ENCODE data around the gene NTN5. TPM values are rescaled to one million over a fixed set of nuclear protein-coding genes. Genes with fewer than 3 reads are reported as not detected.

The NTN5 gene
- total and polyA plus RNA-seq, 9 of the 15 experiments (the other 6 are each of a cell fraction or from before 2014, with no cell fraction given): not detected

DNA sequence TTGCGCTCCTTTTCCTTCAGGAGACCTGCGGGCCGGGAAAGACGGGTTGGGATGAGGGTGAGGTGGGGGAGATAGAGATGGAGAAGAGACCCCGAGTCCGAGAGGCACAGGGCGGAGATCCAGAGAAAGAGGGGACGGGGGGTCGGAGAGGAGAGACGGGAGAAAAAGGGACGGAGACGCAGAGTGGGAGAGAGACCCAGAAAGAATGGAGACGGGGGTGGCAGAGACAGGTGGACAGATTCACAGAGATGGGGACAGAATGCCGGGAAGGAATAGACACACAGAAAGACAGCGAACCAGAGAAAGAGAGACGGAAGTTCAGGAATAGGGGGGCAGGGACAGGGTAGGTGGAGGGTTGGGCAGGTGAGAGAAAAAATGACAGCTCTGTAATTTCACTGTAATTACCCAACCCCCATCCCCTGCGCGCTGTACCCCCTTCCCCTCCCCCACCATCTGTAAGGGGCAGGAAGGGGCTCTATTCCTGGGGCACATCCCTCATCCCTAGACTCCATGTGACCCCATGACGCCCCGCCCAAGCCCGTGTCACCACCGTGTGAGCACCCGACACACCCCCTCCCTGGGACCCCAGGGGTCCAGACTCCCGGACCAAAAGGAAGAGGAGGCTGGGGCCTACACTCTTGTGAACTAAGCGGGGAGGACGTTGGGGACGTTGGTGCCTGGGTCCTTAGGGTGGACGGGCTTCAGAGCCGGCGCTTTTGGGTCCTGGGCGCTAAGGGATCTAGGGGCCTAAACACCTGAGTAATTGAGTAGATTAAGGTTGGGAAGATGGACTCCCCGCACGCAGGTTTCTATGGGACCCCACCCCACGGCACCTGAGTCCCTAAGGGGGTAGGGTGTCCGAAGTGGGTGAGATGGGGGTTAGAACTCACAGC lies 36.6 kb downstream of the NTN5 start (continued):
- TF ChIP-seq, protein P1, sequence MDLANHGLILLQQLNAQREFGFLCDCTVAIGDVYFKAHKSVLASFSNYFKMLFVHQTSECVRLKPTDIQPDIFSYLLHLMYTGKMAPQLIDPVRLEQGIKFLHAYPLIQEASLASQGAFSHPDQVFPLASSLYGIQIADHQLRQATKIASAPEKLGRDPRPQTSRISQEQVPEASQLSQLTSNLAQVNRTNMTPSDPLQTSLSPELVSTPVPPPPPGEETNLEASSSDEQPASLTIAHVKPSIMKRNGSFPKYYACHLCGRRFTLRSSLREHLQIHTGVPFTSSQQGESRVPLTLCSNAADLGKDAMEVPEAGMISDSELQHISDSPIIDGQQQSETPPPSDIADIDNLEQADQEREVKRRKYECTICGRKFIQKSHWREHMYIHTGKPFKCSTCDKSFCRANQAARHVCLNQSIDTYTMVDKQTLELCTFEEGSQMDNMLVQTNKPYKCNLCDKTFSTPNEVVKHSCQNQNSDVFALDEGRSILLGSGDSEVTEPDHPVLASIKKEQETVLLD (IDR thresholded peaks at IDR 0.05): 0 out of 2 replicates have a peak, but pooled peaks have one; percentile 44

- peak overlapping the region; percentile 51 for H3K4me3 ChIP-seq
- intact Hi-C loops (cut with micrococcal nuclease): no loop called here
- no peak for FAIRE-seq
- H3K9ac ChIP-seq (ENCODE audit: insufficient read depth in 1 of 2, low read depth in 2 of 2, low read length in 2 of 2): peak overlapping the region; percentile 79 to 90
- peak; percentile 28 for ATAC-seq
- H2AFZ ChIP-seq (ENCODE audit: low read depth, low read length): peak overlapping the region; percentile 77
- no peaks in the 10 kb centered on the region; the same call in 2 of the 3 replicates for H3K36me3 ChIP-seq (ENCODE audit: control insufficient read depth, insufficient read depth, low read length)
- peaks cover 27% of the 10 kb centered on the region; the same call in 2 of the 3 replicates for H3K79me2 ChIP-seq (ENCODE audit: control insufficient read depth, insufficient read depth, low read length)
- no peaks in the 10 kb centered on the region for H3K27me3 ChIP-seq (ENCODE audit: control insufficient read depth in 2 of 2, insufficient read depth in 2 of 2, low read length in 2 of 2)
- peak overlapping the region; percentile 88 for H3K27ac ChIP-seq (ENCODE audit: extremely low read depth, low read depth, low read length)
- H3K4me2 ChIP-seq (ENCODE audit: insufficient read depth, low read length): peak overlapping the region; percentile 88
- peaks cover 4% of the 10 kb centered on the region for H3K9me1 ChIP-seq (ENCODE audit: control insufficient read depth, insufficient read depth, low read length)
- BruUV-seq (replicated peaks): no TSS peak
- in situ Hi-C loops (cut with MboI): no loop called here
- CTCF ChIA-PET (ENCODE audit: low intra/inter-chr PET ratio): interaction anchor here (0.7 kb wide), 1 partner anchor 128 kb away, joined by 4 read pairs; no protein-coding TSS in a partner anchor
- under 1% methylated on average over 31 of the region's 67 CpGs for WGBS (ENCODE audit: insufficient coverage, low coverage, missing lambda C conversion rate)
- H3K4me1 ChIP-seq (replicated peaks in 1 of 2; ENCODE audit: control insufficient read depth in 2 of 2, insufficient read depth in 2 of 2, low read length in 2 of 2): peaks cover 44 to 82% of the 10 kb centered on the region in 2 experiments
- POLR2A ChIA-PET: no interaction called here
- H3K9me3 ChIP-seq (replicated peaks; ENCODE audit: control insufficient read depth, insufficient read depth, low read depth, low read length): no peaks in the 10 kb centered on the region
- 0 out of 2 replicates have a peak, but pooled peaks cover 4% of the 10 kb centered on the region for H4K20me1 ChIP-seq (replicated peaks; ENCODE audit: control insufficient read depth, insufficient read depth, low read length)
- peak; percentile 80 to 92 (median 88) for DNase-seq (ENCODE audit: extremely low read depth in 1 of 4, low spot score in 3 of 4)
- 0 out of 4 replicates have a peak, but pooled peaks of 1 of the 2 experiments have one; percentile 12 for TF ChIP-seq HDAC1 (IDR thresholded peaks at IDR 0.05)
- no peak for TF ChIP-seq KAT8 (IDR thresholded peaks at IDR 0.05; ENCODE audit: low read depth)
- TF ChIP-seq TRIM25 (IDR thresholded peaks at IDR 0.05; ENCODE audit: borderline replicate concordance): no peak
- TF ChIP-seq SMAD1 (IDR thresholded peaks at IDR 0.05; ENCODE audit: low read depth, low read length, partially characterized antibody): no peak
- no peak for TF ChIP-seq ELF2 (CRISPR knock-in tag; IDR thresholded peaks at IDR 0.05)
- no peak for TF ChIP-seq JUND (IDR thresholded peaks at IDR 0.05; ENCODE audit: borderline replicate concordance, low read depth, low read length)
- TF ChIP-seq JUND (tag; IDR thresholded peaks at IDR 0.05; ENCODE audit: borderline replicate concordance, low read depth, low read length): no peak
- TF ChIP-seq, protein P2, sequence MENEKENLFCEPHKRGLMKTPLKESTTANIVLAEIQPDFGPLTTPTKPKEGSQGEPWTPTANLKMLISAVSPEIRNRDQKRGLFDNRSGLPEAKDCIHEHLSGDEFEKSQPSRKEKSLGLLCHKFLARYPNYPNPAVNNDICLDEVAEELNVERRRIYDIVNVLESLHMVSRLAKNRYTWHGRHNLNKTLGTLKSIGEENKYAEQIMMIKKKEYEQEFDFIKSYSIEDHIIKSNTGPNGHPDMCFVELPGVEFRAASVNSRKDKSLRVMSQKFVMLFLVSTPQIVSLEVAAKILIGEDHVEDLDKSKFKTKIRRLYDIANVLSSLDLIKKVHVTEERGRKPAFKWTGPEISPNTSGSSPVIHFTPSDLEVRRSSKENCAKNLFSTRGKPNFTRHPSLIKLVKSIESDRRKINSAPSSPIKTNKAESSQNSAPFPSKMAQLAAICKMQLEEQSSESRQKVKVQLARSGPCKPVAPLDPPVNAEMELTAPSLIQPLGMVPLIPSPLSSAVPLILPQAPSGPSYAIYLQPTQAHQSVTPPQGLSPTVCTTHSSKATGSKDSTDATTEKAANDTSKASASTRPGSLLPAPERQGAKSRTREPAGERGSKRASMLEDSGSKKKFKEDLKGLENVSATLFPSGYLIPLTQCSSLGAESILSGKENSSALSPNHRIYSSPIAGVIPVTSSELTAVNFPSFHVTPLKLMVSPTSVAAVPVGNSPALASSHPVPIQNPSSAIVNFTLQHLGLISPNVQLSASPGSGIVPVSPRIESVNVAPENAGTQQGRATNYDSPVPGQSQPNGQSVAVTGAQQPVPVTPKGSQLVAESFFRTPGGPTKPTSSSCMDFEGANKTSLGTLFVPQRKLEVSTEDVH (IDR thresholded peaks at IDR 0.05; ENCODE audit: low read depth, partially characterized antibody): no peak
- TF ChIP-seq POLR2G (IDR thresholded peaks at IDR 0.05; ENCODE audit: low read depth, low read length): peak; percentile 69
- TF ChIP-seq NONO (IDR thresholded peaks at IDR 0.05; ENCODE audit: low read depth in 2 of 2, low read length in 1 of 2): peak in 1 of 2 experiments; percentile 75; a peak in 1 of 4 replicates
- TF ChIP-seq SMARCA4 (IDR thresholded peaks at IDR 0.05): no peak
These were observed 37.4 kb downstream of the NTN5 start for GRCh38 chr19:48635263-48635965.
